GM18858 (cell line): ENCODE measurements around the gene ABTB1.
A peak's percentile ranks its signal among the peaks of the same experiment; 100 is the strongest.
"Not testable (repeated sequence)": the region's sequence is repeated elsewhere in the genome, so short reads cannot be mapped to it uniquely, and the experiment has no call there.

Experiments
- ATAC-seq: cut with Tn5 transposase; IDR thresholded peaks from one replicate; pipeline ENCODE4 v1.9.1; 2021; ENCODE audit not compliant: unreplicated experiment

Gene ABTB1

GRCh38 chr3:127671523-127672428 is 976 bp upstream of the ABTB1 start:
- ATAC-seq, result peak; percentile 10

GRCh38 chr3:127673191-127674100 is 694 bp downstream of the ABTB1 start:
- ATAC-seq, result peak; percentile 17

GRCh38 chr3:127674101-127674721 is 1.5 kb downstream of the ABTB1 start:
- no peak for ATAC-seq

- ATAC-seq, result no peak
These were observed 2.0 kb downstream of the ABTB1 start for GRCh38 chr3:127674790-127675189.

GRCh38 chr3:127675651-127676391 is 3.1 kb downstream of the ABTB1 start:
- ATAC-seq, result no peak

- no peak for ATAC-seq
These were observed 3.7 kb downstream of the ABTB1 start for GRCh38 chr3:127676456-127676855.

GRCh38 chr3:127676921-127677351 is 4.2 kb downstream of the ABTB1 start:
- ATAC-seq, result no peak

- no peak for ATAC-seq
These were observed 5.0 kb downstream of the ABTB1 start for GRCh38 chr3:127677541-127678314.

GRCh38 chr3:127678315-127678599 is 5.5 kb downstream of the ABTB1 start:
- ATAC-seq, result no peak

- ATAC-seq, result no peak
These were observed 6.1 kb downstream of the ABTB1 start for GRCh38 chr3:127678611-127679533.

GRCh38 chr3:127679534-127680145 is 6.9 kb downstream of the ABTB1 start:
- no peak for ATAC-seq

- ATAC-seq, result no peak
These were observed 7.5 kb downstream of the ABTB1 start for GRCh38 chr3:127680146-127680661.

GRCh38 chr3:127680798-127681221 is 8.1 kb downstream of the ABTB1 start:
- no peak for ATAC-seq

GRCh38 chr3:127682175-127682554 is 9.4 kb downstream of the ABTB1 start:
- not testable (repeated sequence) for ATAC-seq

- no peak for ATAC-seq
These were observed 9.8 kb downstream of the ABTB1 start for GRCh38 chr3:127682561-127682960.

- no peak for ATAC-seq
These were observed 12.3 kb downstream of the ABTB1 start for GRCh38 chr3:127684871-127685707.
